HUES64 (cell line): ENCODE results near the gene KCNMB2.

ENCODE experiments used
- H3K27ac ChIP-seq: 2 replicates; pipeline ENCODE4 v1.7.0; 2013; ENCODE audit warnings: low read depth, low read length, inconsistent platforms
- H3K27me3 ChIP-seq: 2 replicates; pipeline ENCODE4 v1.6.1; 2013; ENCODE audit warnings: mild to moderate bottlenecking, low read length; ENCODE audit not compliant: insufficient read depth
- H3K36me3 ChIP-seq: 2 replicates; pipeline ENCODE4 v1.6.1; 2013; ENCODE audit warnings: mild to moderate bottlenecking, low read length; ENCODE audit not compliant: insufficient read depth
- H3K4me1 ChIP-seq: 2 replicates; pipeline ENCODE4 v1.6.1; 2013; ENCODE audit warnings: mild to moderate bottlenecking, low read length, moderate library complexity; ENCODE audit not compliant: insufficient read depth
- H3K4me3 ChIP-seq: 2 replicates; pipeline ENCODE4 v1.5.1; 2013; ENCODE audit warnings: mild to moderate bottlenecking, low read length, moderate library complexity
- H3K9ac ChIP-seq: 2 replicates; pipeline ENCODE4 v1.6.1; 2013; ENCODE audit warnings: mild to moderate bottlenecking, low read depth, low read length
- H3K9me3 ChIP-seq: 2 replicates; pipeline ENCODE4 v1.6.1; 2013; ENCODE audit warnings: low read depth, low read length; ENCODE audit not compliant: insufficient read depth
- WGBS: fragments of 150-250, 120-280 bp; methylation state at CpG from one replicate; pipeline ENCODE4 v1.1.7; 2013; ENCODE audit warnings: missing lambda C conversion rate; 5-methylcytosine and 5-hydroxymethylcytosine counted together

Gene KCNMB2

DNA sequence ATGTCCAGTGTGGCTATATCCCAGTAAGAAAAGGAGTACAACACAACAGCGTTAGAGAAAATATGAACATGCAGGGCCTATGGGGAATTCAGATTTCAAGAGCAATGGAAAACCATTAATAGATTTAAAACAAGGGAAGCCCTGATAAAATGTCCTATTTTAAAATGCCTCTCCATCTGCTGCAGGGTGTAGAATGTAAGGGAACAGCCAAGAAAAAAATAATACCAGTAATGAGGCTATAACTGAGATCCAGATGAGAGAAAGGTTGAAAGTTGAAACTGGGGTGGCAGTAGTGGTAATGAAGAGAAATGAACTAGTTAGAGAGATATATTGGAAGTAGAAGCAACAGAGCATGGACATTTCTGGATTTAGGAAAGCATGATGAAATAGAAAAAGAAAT is 226.1 kb downstream of the KCNMB2 start:
- Histone ChIP-seq H3K27ac (no peak overlapping the region), H3K4me1 (no peaks in the 10 kb centered on the region), H3K9me3 (no peaks in the 10 kb centered on the region), H3K27me3 (no peaks in the 10 kb centered on the region), H3K9ac (no peak overlapping the region), H3K4me3 (no peak overlapping the region), H3K36me3 (no peaks in the 10 kb centered on the region)
- WGBS, result 95% methylated on average over 1 of the region's 1 CpG

- 86% methylated on average over 6 of the region's 6 CpGs for WGBS
- H3K4me3 ChIP-seq, result no peak overlapping the region
- H3K36me3 ChIP-seq, result no peaks in the 10 kb centered on the region
- no peaks in the 10 kb centered on the region for H3K9me3 ChIP-seq
- H3K9ac ChIP-seq, result no peak overlapping the region
- 0 out of 2 replicates have a peak, but pooled peaks cover 7% of the 10 kb centered on the region for H3K4me1 ChIP-seq
- H3K27ac ChIP-seq, result no peak overlapping the region
- H3K27me3 ChIP-seq, result no peaks in the 10 kb centered on the region
Observed at GRCh38 chr3:178765472-178765871, 229.2 kb downstream of the KCNMB2 start.

DNA sequence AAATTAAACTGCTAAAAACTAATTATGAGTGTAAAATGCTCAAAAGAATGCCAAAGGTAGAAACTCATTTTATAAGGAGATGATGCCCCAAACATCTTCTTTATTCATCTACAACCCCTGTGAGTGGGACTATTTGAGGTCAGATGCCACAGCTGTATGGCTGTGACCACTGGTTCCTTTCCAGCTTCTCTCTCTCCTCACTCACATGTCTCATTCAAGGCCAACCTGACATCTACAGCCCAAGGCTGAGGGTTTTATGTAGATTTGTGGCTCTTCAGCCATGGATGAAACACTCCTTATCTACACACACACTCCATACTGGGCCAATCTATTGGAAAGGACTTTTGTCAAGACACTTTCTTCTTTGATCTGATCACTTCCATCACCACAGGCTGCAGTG is 231.3 kb downstream of the KCNMB2 start:
- H3K9me3 ChIP-seq, result no peaks in the 10 kb centered on the region
- H3K27ac ChIP-seq, result no peak overlapping the region
- no peaks in the 10 kb centered on the region for H3K27me3 ChIP-seq
- no peak overlapping the region for H3K9ac ChIP-seq
- H3K4me3 ChIP-seq, result no peak overlapping the region
- H3K36me3 ChIP-seq, result no peaks in the 10 kb centered on the region
- H3K4me1 ChIP-seq, result 0 out of 2 replicates have a peak, but pooled peaks cover 7% of the 10 kb centered on the region

- no peaks in the 10 kb centered on the region for H3K36me3 ChIP-seq
- H3K27ac ChIP-seq, result no peak overlapping the region
- WGBS, result 77% methylated on average over 5 of the region's 5 CpGs
- no peaks in the 10 kb centered on the region for H3K27me3 ChIP-seq
- H3K9me3 ChIP-seq, result no peaks in the 10 kb centered on the region
- H3K4me1 ChIP-seq, result 0 out of 2 replicates have a peak, but pooled peaks cover 7% of the 10 kb centered on the region
- no peak overlapping the region for H3K4me3 ChIP-seq
- no peak overlapping the region for H3K9ac ChIP-seq
Observed at GRCh38 chr3:178768072-178768864, 232.0 kb downstream of the KCNMB2 start.

GRCh38 chr3:178771511-178771910 is 235.3 kb downstream of the KCNMB2 start:
- H3K36me3 ChIP-seq, result no peaks in the 10 kb centered on the region
- no peak overlapping the region for H3K9ac ChIP-seq
- H3K9me3 ChIP-seq, result no peaks in the 10 kb centered on the region
- H3K4me3 ChIP-seq, result no peak overlapping the region
- H3K27me3 ChIP-seq, result no peaks in the 10 kb centered on the region
- 0 out of 2 replicates have a peak, but pooled peaks cover 7% of the 10 kb centered on the region for H3K4me1 ChIP-seq
- WGBS, result 73% methylated on average over 3 of the region's 3 CpGs
- no peak overlapping the region for H3K27ac ChIP-seq

DNA sequence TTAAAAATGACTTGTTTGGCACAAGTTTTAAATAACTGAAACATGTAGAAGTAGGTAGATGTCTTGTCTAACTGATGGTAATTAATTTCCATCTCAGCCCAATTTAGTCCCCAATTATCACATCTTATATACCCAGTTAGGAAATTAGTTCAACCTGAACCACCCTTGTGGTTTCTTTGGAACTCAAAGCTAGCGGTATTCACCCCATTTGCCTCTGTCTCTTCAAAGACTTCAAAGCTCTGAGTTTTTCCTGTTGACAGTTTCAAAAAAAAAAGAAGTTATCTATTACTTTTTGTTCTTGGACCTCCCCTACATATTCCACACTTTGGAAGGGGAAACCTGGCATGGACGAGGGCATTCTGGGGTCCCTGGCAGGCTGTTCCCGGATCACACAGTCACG is 236.5 kb downstream of the KCNMB2 start:
- 0 out of 2 replicates have a peak, but pooled peaks cover 7% of the 10 kb centered on the region for H3K4me1 ChIP-seq
- 89% methylated on average over 4 of the region's 4 CpGs for WGBS
- H3K36me3 ChIP-seq, result no peaks in the 10 kb centered on the region
- H3K27ac ChIP-seq, result no peak overlapping the region
- no peaks in the 10 kb centered on the region for H3K9me3 ChIP-seq
- H3K9ac ChIP-seq, result no peak overlapping the region
- no peak overlapping the region for H3K4me3 ChIP-seq
- H3K27me3 ChIP-seq, result no peaks in the 10 kb centered on the region

GRCh38 chr3:178773358-178773757 is 237.1 kb downstream of the KCNMB2 start:
- no peak overlapping the region for H3K9ac ChIP-seq
- H3K4me1 ChIP-seq, result 0 out of 2 replicates have a peak, but pooled peaks cover 5% of the 10 kb centered on the region
- H3K27ac ChIP-seq, result no peak overlapping the region
- H3K4me3 ChIP-seq, result no peak overlapping the region
- H3K27me3 ChIP-seq, result no peaks in the 10 kb centered on the region
- no peaks in the 10 kb centered on the region for H3K36me3 ChIP-seq
- H3K9me3 ChIP-seq, result no peaks in the 10 kb centered on the region
- WGBS, result no CpG with 5 or more reads among the region's 1 CpG

- Histone ChIP-seq H3K9me3 (no peaks in the 10 kb centered on the region), H3K36me3 (no peaks in the 10 kb centered on the region), H3K4me3 (no peak overlapping the region), H3K9ac (no peak overlapping the region), H3K4me1 (no peaks in the 10 kb centered on the region), H3K27me3 (no peaks in the 10 kb centered on the region), H3K27ac (no peak overlapping the region)
- WGBS, result 97% methylated on average over 3 of the region's 4 CpGs
Observed at GRCh38 chr3:178777718-178778411, 241.6 kb downstream of the KCNMB2 start.

GRCh38 chr3:178778589-178778988 is 242.4 kb downstream of the KCNMB2 start:
- Histone ChIP-seq H3K27ac (no peak overlapping the region), H3K36me3 (no peaks in the 10 kb centered on the region), H3K4me1 (no peaks in the 10 kb centered on the region), H3K27me3 (no peaks in the 10 kb centered on the region), H3K4me3 (no peak overlapping the region), H3K9ac (no peak overlapping the region), H3K9me3 (no peaks in the 10 kb centered on the region)
- 92% methylated on average over 4 of the region's 4 CpGs for WGBS

DNA sequence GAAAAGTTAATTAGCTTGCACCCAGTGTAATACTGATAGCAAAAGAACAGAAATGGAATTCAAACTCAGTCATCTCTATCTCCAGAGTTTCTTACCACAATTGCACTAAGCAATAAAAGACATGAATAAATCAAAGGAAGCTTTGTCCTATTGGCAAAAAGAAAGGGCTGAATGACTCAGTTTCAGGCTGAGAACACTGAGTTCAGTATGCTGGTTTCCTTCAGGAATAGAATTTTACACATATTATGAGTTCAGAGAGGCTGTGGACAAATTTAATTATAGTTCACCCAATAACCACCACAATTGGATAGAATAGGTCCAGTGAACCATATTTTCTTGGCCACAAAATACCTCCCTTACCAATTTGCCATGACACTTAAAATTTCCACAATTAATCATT is 249.7 kb downstream of the KCNMB2 start:
- no peaks in the 10 kb centered on the region for H3K27me3 ChIP-seq
- H3K4me3 ChIP-seq, result no peak overlapping the region
- no peak overlapping the region for H3K9ac ChIP-seq
- H3K4me1 ChIP-seq, result no peaks in the 10 kb centered on the region
- H3K27ac ChIP-seq, result no peak overlapping the region
- no peaks in the 10 kb centered on the region for H3K9me3 ChIP-seq
- no peaks in the 10 kb centered on the region for H3K36me3 ChIP-seq

- 62% methylated on average over 1 of the region's 1 CpG for WGBS
- no peak overlapping the region for H3K4me3 ChIP-seq
- H3K9me3 ChIP-seq, result no peaks in the 10 kb centered on the region
- no peaks in the 10 kb centered on the region for H3K36me3 ChIP-seq
- no peak overlapping the region for H3K9ac ChIP-seq
- H3K4me1 ChIP-seq, result no peaks in the 10 kb centered on the region
- H3K27ac ChIP-seq, result no peak overlapping the region
- no peaks in the 10 kb centered on the region for H3K27me3 ChIP-seq
Observed at GRCh38 chr3:178787960-178788359, 251.7 kb downstream of the KCNMB2 start.
